Activated CD4-positive, alpha-beta memory T cell treated with anti-CD3 and anti-CD28 coated beads for 36 hours (primary cell): ENCODE measurements around the gene HECTD3. TPM values are rescaled to one million over a fixed set of nuclear protein-coding genes. Genes with fewer than 3 reads are reported as not detected.
"Not testable (repeated sequence)": the region's sequence is repeated elsewhere in the genome, so short reads cannot be mapped to it uniquely, and the experiment has no call there.

Experiments
- CTCF ChIA-PET: fragments of 350-600 bp; sonication (Branson Sonifier 250); formaldehyde crosslinking; loops from one replicate; lab custom pipeline; 2021; ENCODE audit warnings: antibody characterized with exemption, inconsistent platforms; lab: Charles Lee
- POLR2A ChIA-PET: fragments of 350-600 bp; sonication (Branson Sonifier 250); formaldehyde crosslinking; loops from one replicate; lab custom pipeline; 2021; ENCODE audit warnings: antibody characterized with exemption; lab: Charles Lee
- DNase-seq: peaks from one replicate; pipeline ENCODE4 v3.0.0-alpha.2; 2020
- H3K27ac Mint-ChIP-seq: one replicate; pipeline ENCODE4 v1.8.0; 2021; ENCODE audit warnings: mixed read lengths
- H3K27me3 Mint-ChIP-seq: one replicate; pipeline ENCODE4 v1.8.0; 2021; ENCODE audit warnings: mixed read lengths
- H3K36me3 Mint-ChIP-seq: one replicate; pipeline ENCODE4 v1.8.0; 2021; ENCODE audit warnings: mixed read lengths
- H3K4me1 Mint-ChIP-seq: one replicate; pipeline ENCODE4 v1.8.0; 2021; ENCODE audit warnings: low read depth, mixed read lengths
- H3K4me3 Mint-ChIP-seq: one replicate; pipeline ENCODE4 v1.8.0; 2021; ENCODE audit warnings: mild to moderate bottlenecking, mixed read lengths
- H3K9me3 Mint-ChIP-seq: one replicate; pipeline ENCODE4 v1.8.0; 2021; ENCODE audit warnings: mixed read lengths
- intact Hi-C: fragments of 100-400 bp; cut with micrococcal nuclease; formaldehyde crosslinking; loops from one replicate; pipeline ENCODE4 v1.15.1; 2023
- total RNA-seq, 2 experiments: library from RNA; stranded (reverse); gene quantifications; one replicate each; pipeline ENCODE4 v1.2.3, GENCODE V29; 2021

Gene HECTD3
- total RNA-seq, 2 experiments from 2014 or later: 23.7 to 25.0 TPM

GRCh38 chr1:44977372-44977771, 33.8 kb downstream of the HECTD3 start:
- H3K27me3 Mint-ChIP-seq, intact Hi-C loops, POLR2A ChIA-PET, CTCF ChIA-PET, DNase-seq, H3K27ac Mint-ChIP-seq, H3K9me3 Mint-ChIP-seq, H3K4me3 Mint-ChIP-seq, H3K4me1 Mint-ChIP-seq: not testable (repeated sequence)
- peaks cover 35% of the 10 kb centered on the region for H3K36me3 Mint-ChIP-seq

DNA sequence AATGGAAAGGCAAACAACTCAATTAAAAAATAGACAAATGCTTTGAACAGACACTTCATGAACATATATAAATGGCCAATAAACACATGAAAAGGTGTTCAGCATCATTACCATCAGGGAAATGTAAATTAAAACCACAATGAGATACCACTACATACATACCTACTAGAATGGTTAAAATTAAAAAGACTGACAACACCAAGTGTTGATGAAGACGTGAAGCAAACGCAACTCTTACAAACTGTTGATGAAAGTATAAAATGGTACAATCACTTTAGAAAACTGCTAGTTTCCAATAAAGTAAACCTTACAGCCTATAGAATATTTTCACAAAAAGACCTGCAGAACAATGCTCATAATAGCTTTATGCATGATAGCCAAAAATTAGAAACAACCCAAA, 34.9 kb downstream of the HECTD3 start:
- Mint-ChIP-seq H3K4me1 (peaks cover 4% of the 10 kb centered on the region), H3K9me3 (peaks cover 2% of the 10 kb centered on the region), H3K27ac (no peak overlapping the region), H3K36me3 (peaks cover 39% of the 10 kb centered on the region), H3K4me3 (no peak overlapping the region), H3K27me3 (no peaks in the 10 kb centered on the region)
- ChIA-PET CTCF (no interaction called here), POLR2A (no interaction called here)
- DNase-seq: no peak
- intact Hi-C loops: no loop called here

DNA sequence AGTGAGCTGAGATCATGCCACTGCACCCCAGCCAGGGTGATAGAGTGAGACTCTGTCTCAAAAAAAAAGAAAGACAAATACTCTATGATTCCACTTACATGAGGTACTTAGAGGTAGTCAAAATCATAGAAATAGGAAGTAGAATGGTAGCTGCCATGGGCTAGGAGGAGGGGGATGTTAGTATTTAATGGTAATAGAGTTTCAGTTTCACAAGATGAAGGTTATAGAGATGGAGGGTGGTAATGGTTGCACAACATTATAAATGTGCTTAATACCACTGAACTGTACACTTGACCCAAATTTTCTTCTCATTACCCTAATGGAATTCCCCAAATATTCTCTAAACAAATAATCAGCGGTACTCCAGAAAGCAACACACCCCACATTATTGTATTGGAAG, 37.5 kb downstream of the HECTD3 start:
- peaks cover 40% of the 10 kb centered on the region for H3K36me3 Mint-ChIP-seq
- H3K9me3 Mint-ChIP-seq: peaks cover 2% of the 10 kb centered on the region
- ChIA-PET POLR2A (no interaction called here), CTCF (interaction anchor here (0.7 kb wide), 1 partner anchor 10 kb away, joined by 8 read pairs; no protein-coding TSS in a partner anchor)
- DNase-seq: no peak
- intact Hi-C loops: no loop called here
- no peaks in the 10 kb centered on the region for H3K27me3 Mint-ChIP-seq
- H3K4me3 Mint-ChIP-seq: no peak overlapping the region
- no peak overlapping the region for H3K27ac Mint-ChIP-seq
- H3K4me1 Mint-ChIP-seq: peaks cover 4% of the 10 kb centered on the region

DNA sequence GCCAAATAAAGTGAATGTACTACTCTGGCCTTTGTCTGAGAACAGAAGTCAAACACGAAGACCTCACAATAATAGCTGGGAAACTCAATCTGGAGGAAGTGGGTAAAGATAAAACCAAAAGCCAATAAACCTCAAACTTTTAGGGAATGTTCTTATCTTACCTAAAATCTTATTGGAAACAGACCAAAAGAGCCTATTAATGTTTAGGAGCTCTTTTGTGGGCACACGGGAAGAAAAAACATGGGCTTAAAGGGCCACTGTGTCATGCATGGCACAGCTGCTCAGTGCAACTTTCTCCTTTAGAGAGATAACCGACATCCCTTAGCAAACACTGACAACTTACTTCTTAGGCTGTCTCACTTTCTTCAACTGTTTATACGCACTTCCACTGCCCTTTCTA, 40.8 kb downstream of the HECTD3 start:
- no peak for DNase-seq
- ChIA-PET CTCF (no interaction called here), POLR2A (interaction anchor here (0.9 kb wide), 1 partner anchor 9 kb away, joined by 3 read pairs; no protein-coding TSS in a partner anchor)
- Mint-ChIP-seq H3K4me1 (peaks cover 4% of the 10 kb centered on the region), H3K9me3 (no peaks in the 10 kb centered on the region), H3K4me3 (no peak overlapping the region), H3K36me3 (peaks cover 20% of the 10 kb centered on the region), H3K27ac (no peak overlapping the region), H3K27me3 (no peaks in the 10 kb centered on the region)
- intact Hi-C loops: no loop called here

GRCh38 chr1:44964396-44964795, 46.7 kb downstream of the HECTD3 start:
- H3K27me3 Mint-ChIP-seq: no peaks in the 10 kb centered on the region
- H3K36me3 Mint-ChIP-seq: peaks cover 12% of the 10 kb centered on the region
- H3K9me3 Mint-ChIP-seq: no peaks in the 10 kb centered on the region
- H3K27ac Mint-ChIP-seq: no peak overlapping the region
- POLR2A ChIA-PET: no interaction called here
- intact Hi-C loops: no loop called here
- no peak for DNase-seq
- H3K4me3 Mint-ChIP-seq: no peak overlapping the region
- no peaks in the 10 kb centered on the region for H3K4me1 Mint-ChIP-seq
- CTCF ChIA-PET: no interaction called here

GRCh38 chr1:44962729-44963128, 48.4 kb downstream of the HECTD3 start:
- H3K27me3 Mint-ChIP-seq: no peaks in the 10 kb centered on the region
- no peaks in the 10 kb centered on the region for H3K4me1 Mint-ChIP-seq
- ChIA-PET CTCF (no interaction called here), POLR2A (no interaction called here)
- no peak overlapping the region for H3K27ac Mint-ChIP-seq
- no peak overlapping the region for H3K4me3 Mint-ChIP-seq
- peaks cover 11% of the 10 kb centered on the region for H3K36me3 Mint-ChIP-seq
- H3K9me3 Mint-ChIP-seq: no peaks in the 10 kb centered on the region
- no peak for DNase-seq
- intact Hi-C loops: no loop called here

DNA sequence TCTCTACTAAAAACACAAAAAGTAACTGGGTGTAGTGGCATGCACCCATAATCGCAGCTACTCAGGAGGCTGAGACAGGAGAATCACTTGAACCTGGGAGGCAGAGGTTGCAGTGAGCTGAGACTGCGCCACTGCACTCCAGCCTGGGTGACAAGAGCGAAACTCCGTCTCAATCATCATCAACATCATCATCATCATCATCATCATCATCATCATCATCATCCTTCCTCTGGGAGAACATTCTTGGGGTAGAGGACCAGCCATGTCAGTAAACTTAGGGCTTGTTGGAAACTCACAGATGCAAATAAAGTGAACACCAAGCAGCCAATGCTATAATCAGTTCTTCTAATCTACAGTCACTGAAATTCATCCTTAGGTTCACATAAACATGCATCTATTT, 49.1 kb downstream of the HECTD3 start:
- H3K36me3 Mint-ChIP-seq: peaks cover 13% of the 10 kb centered on the region
- H3K27ac Mint-ChIP-seq, H3K4me1 Mint-ChIP-seq, CTCF ChIA-PET, H3K9me3 Mint-ChIP-seq, intact Hi-C loops, POLR2A ChIA-PET, DNase-seq, H3K4me3 Mint-ChIP-seq, H3K27me3 Mint-ChIP-seq: not testable (repeated sequence)

DNA sequence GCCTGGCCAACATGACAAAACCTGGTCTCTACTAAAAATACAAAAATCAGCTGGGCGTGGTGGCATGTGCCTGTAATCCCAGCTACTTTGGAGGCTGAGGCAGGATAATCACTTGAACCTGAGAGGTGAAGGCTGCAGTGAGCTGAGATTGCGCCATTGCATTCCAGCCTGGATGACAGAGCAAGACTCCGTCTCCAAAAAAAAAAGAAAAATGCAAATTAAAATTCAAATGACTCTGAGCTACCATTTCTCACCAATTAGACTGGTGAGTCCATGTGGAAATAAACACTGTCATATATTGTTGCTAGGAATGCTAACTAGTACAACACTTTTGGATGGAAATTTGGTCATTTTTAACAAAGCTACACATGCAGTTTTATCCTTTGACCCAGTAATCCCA, 53.6 kb downstream of the HECTD3 start:
- H3K27me3 Mint-ChIP-seq, POLR2A ChIA-PET, intact Hi-C loops, H3K4me1 Mint-ChIP-seq, CTCF ChIA-PET, DNase-seq, H3K9me3 Mint-ChIP-seq, H3K4me3 Mint-ChIP-seq, H3K27ac Mint-ChIP-seq: not testable (repeated sequence)
- H3K36me3 Mint-ChIP-seq: peaks cover 29% of the 10 kb centered on the region

- H3K36me3 Mint-ChIP-seq: peaks cover 26% of the 10 kb centered on the region
- intact Hi-C loops, CTCF ChIA-PET, H3K27me3 Mint-ChIP-seq, H3K4me3 Mint-ChIP-seq, H3K27ac Mint-ChIP-seq, DNase-seq, H3K4me1 Mint-ChIP-seq, H3K9me3 Mint-ChIP-seq: not testable (repeated sequence)
- POLR2A ChIA-PET: interaction anchor here (0.7 kb wide), 1 partner anchor 347 kb away, joined by 5 read pairs; no protein-coding TSS in a partner anchor
These were observed 55.0 kb downstream of the HECTD3 start for GRCh38 chr1:44956077-44956476.

Other genes starting within 250 kb of the HECTD3 start
- gene RPS8, start 235.8 kb downstream of the HECTD3 start, total RNA-seq: 1,000 to 10,000 TPM; 2,983 to 3,047 TPM
- gene BEST4, start 223.2 kb downstream of the HECTD3 start, total RNA-seq: 1 to 10 TPM; 1.1 to 1.3 TPM
- gene PLK3, start 210.9 kb downstream of the HECTD3 start, total RNA-seq: 10 to 100 TPM; 80.2 to 87.9 TPM
- gene DYNLT4, start 204.0 kb downstream of the HECTD3 start, total RNA-seq: under 1 TPM; 0.40 to 0.41 TPM
- gene BTBD19, start 202.8 kb downstream of the HECTD3 start, total RNA-seq: 10 to 100 TPM; 35.2 to 38.6 TPM
- gene PTCH2, start 168.1 kb downstream of the HECTD3 start, total RNA-seq: under 1 TPM; 0.61 to 0.62 TPM
- 10 to 100 TPM; 41.9 to 44.8 TPM for gene EIF2B3, start 24.7 kb downstream of the HECTD3 start, total RNA-seq
- gene UROD, start 930 bp upstream of the HECTD3 start, total RNA-seq: 100 to 1,000 TPM; 105 to 106 TPM
- gene ZSWIM5, start 195.3 kb upstream of the HECTD3 start, total RNA-seq: under 1 TPM; 0.51 to 0.59 TPM